ENCODE results near the gene CSHL1. TPM values are rescaled to one million over a fixed set of nuclear protein-coding genes. Genes with fewer than 3 reads are reported as not detected.

CSHL1 gene
- total RNA-seq, 1 donor from 2014 or later: not detected

GRCh38 chr17:63948521-63948920 is 37.5 kb upstream of the CSHL1 start:
- intact Hi-C loops (cut with DNase I): no loop called here
- no peaks in the 10 kb centered on the region for H3K36me3 ChIP-seq
- H3K27ac ChIP-seq: no peak overlapping the region
- TF ChIP-seq POLR2A (IDR thresholded peaks at IDR 0.05) (no peak), CTCF (IDR thresholded peaks at IDR 0.05) (no peak), POLR2AphosphoS5 (IDR thresholded peaks at IDR 0.05; ENCODE audit: insufficient read depth in 1 of 2, low read depth in 1 of 2) (no peak)
- H3K27me3 ChIP-seq: no peaks in the 10 kb centered on the region
- no peaks in the 10 kb centered on the region for H3K4me1 ChIP-seq
- no peak overlapping the region for H3K4me3 ChIP-seq
- H3K9me3 ChIP-seq: no peaks in the 10 kb centered on the region
- no peak for DNase-seq (ENCODE audit: extremely low spot score in 2 of 2)

- no peaks in the 10 kb centered on the region for H3K9me3 ChIP-seq
- intact Hi-C loops (cut with DNase I): no loop called here
- H3K27ac ChIP-seq: no peak overlapping the region
- no peak for DNase-seq (ENCODE audit: extremely low spot score in 2 of 2)
- TF ChIP-seq POLR2AphosphoS5 (IDR thresholded peaks at IDR 0.05; ENCODE audit: insufficient read depth in 1 of 2, low read depth in 1 of 2) (no peak), CTCF (IDR thresholded peaks at IDR 0.05) (no peak), POLR2A (IDR thresholded peaks at IDR 0.05) (no peak)
- no peaks in the 10 kb centered on the region for H3K4me1 ChIP-seq
- H3K36me3 ChIP-seq: no peaks in the 10 kb centered on the region
- H3K27me3 ChIP-seq: no peaks in the 10 kb centered on the region
- no peak overlapping the region for H3K4me3 ChIP-seq
Measured at GRCh38 chr17:63947711-63948330, 36.8 kb upstream of the CSHL1 start.

- intact Hi-C loops (cut with DNase I): no loop called here
- Histone ChIP-seq H3K36me3 (no peaks in the 10 kb centered on the region), H3K9me3 (no peaks in the 10 kb centered on the region), H3K4me3 (no peak overlapping the region), H3K27ac (no peak overlapping the region), H3K4me1 (no peaks in the 10 kb centered on the region), H3K27me3 (no peaks in the 10 kb centered on the region)
- peak; percentile 54 to 62 (median 58) for TF ChIP-seq CTCF (IDR thresholded peaks at IDR 0.05)
- TF ChIP-seq POLR2A (IDR thresholded peaks at IDR 0.05): no peak
- no peak for DNase-seq (ENCODE audit: extremely low spot score in 2 of 2)
Measured at GRCh38 chr17:63946440-63947363, 35.6 kb upstream of the CSHL1 start.

GRCh38 chr17:63945784-63946439 is 34.9 kb upstream of the CSHL1 start:
- H3K4me1 ChIP-seq: no peaks in the 10 kb centered on the region
- intact Hi-C loops (cut with DNase I): no loop called here

More at GRCh38 chr17:63945784-63946439, 34.9 kb upstream of the CSHL1 start:
- no peak overlapping the region for H3K4me3 ChIP-seq
- DNase-seq (ENCODE audit: extremely low spot score in 2 of 2): no peak
- H3K9me3 ChIP-seq: no peaks in the 10 kb centered on the region
- H3K36me3 ChIP-seq: no peaks in the 10 kb centered on the region
- H3K27ac ChIP-seq: no peak overlapping the region
- TF ChIP-seq POLR2A (IDR thresholded peaks at IDR 0.05) (no peak), POLR2AphosphoS5 (IDR thresholded peaks at IDR 0.05; ENCODE audit: insufficient read depth in 1 of 2, low read depth in 1 of 2) (no peak), CTCF (IDR thresholded peaks at IDR 0.05) (no peak)
- H3K27me3 ChIP-seq: no peaks in the 10 kb centered on the region
